Measurements from ENCODE around the gene DMWD. TPM values are rescaled to one million over a fixed set of nuclear protein-coding genes. Genes with fewer than 3 reads are reported as not detected.

Gene DMWD
- total RNA-seq, 1 experiment from 2014 or later, result 36.4 TPM

DNA sequence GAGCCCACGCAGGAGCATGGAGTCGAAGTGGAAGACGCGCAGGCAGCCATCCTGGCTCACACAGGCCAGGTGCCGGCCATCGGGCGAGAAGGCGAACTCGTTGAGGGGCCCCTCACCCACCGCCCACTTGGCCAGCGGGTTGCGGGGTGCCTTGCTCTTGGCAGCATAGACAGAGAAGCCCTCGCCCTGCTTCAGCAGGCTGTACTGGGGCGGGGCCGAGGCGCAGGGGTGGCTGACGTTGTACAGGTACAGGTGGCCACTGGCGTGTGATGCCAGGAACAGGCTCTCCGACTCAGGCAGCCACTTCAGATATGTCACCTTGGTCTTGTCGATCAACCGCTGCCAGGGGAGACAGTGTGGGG, 6.1 kb downstream of the DMWD start:
- no peak for DNase-seq (ENCODE audit: low read depth)

DNA sequence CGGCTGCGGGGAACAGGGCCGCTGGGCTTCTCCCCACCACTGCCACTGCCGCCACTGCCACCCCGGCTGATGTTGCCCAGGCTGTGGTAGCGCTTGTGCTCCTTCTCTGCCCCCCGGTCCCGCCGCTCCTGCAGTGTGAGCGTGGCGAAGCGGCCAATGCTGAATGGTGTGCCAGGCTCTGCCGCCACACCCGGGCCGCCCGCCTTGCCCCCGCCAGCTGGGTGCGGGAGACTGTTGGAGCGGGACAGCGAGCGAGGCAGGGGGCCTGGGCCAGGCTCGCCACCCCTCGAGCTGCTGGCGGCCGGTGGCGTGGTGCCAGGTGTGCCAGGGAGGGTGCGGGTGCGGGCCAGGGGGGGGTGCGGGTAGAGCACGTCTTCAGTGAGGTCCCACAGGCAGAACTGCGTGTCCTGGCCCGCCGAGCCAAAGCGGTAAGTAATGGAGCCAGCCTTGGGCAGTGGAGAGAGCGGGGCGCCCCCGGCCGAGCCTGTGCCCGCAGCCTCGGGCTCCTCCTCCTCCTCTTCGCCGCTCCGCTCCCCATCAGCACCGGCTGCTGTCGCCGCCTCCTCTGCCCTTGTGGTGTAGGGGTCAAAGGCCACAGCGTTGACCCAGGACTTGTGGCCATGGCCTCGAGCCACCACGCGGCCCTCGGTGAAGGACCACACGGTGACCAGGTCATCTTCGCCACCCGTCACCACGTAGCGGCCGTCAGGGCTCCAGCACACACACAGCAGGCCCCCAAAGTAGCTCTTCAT, 6.7 kb downstream of the DMWD start:
- no peak for DNase-seq (ENCODE audit: low read depth)

DNA sequence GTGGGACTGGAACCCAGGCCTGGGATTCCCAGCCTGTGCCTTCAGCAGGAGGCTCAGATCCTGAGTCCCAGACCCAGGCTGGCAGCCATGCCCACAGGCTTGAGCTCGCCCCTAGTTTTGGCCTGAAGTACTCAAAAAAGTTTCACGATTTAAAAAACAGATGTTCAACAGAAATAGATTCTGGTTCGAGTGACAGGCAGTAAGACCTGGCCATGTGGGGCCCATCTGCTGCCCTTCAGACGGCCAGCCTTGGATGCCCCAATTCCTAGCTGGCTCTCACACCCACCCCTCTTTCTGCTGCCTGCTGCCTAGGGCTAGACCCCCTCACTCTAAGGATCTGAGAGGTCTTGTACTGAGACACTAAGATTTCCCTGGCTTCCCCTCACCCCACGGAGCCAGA, 7.5 kb downstream of the DMWD start:
- DNase-seq (ENCODE audit: low read depth), result no peak

DNA sequence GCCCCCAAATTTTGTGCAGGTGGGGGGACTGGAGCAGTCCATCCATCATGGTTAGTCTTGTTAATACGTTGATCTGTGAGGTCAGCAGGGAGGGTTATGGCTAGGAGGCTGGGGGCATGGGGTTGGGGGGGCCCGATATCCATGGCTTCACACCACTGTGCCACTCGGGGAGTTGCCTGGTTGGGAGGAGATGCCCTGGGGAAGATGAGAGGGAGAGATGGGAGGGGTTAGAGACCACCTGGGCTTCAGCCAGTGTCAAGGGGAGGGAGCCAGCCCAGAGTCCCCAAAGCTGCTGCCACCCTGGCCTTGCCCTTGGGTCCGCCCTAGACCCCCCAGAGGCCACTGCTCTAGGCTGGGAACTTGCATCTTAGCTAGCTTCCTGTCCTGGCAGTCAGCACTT, 8.5 kb downstream of the DMWD start:
- no peak for DNase-seq (ENCODE audit: low read depth)

DNA sequence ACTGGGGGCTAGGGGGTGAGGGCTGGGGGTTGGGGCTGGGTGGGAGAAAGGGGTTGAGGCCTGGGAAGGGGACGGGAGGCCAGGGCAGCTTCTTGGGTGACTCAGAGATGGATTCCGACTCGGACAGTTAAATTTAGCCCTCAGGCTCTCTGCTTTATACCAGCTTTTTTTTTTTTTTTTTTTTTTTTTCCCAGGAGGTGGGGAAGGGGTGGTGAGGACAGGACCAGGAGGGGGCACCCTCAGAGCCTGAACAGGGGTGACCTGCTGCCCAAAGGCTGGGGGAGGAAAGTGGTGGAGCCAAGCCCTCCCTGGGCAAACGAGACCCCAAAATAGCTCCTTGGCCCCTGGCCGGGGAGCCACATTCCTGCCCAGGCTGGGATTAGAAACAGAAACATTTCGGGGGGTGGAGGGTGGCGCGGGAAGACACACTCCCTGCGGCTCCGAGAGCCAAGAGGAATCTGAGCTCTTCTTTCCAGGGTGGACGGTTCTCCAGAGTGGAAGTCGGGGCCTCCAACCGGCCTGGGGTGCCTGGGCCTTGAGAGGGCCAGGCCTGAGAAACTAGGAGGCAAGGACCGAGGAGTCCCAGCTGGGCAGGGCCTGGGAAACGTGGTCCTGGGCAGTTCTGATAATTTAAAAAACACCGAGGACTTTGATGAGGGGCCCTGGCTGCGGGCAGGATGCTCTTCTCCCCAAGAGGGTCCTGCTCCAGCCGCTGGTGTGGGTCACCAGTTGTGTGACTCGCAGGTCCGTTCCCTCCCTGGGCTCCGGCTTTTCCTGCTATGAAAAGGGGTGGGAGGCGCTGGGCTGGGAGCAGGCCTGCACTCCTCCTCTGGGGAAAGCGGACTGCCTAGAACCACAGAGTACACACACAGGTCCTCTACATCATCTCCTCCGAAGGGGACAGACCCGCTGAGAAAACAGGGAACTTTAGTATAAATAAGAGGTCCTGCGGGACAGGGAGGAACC, 9.5 kb downstream of the DMWD start:
- DNase-seq (ENCODE audit: low read depth), result peak; percentile 84

DNA sequence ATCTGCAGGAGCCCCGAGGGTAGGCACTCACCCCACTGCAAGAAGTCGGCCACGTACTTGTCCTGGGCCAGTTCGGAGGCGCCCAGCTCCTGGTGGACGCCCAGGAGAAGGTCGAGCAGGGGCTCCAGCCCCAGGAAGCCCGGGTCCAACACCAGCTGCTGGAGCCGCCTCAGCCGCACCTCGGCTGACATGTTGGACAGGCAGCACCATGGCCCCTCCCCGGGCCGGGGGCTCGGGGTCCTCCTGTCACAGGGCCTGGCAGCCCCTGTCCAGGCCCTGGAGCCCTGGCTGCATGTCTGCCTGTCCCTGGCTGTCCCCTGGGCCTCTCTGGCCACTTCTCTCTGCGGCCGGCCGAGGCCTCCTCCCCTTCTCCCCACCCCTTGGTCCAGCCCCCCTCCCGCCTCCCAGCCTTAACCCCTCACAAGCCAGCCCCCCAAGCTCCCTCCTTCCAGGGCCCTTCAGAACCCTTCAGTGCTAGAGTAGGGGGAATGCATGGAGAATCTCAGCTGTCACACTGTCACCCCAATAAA, 10.4 kb downstream of the DMWD start, which contains the start of gene DMPK:
Gene DMPK, minus strand, starts transcription at position 329 of the 530 bp plus-strand sequence. Its CDS starts 138 bp downstream, at position 191.
- DNase-seq (ENCODE audit: low read depth), result no peak

DNA sequence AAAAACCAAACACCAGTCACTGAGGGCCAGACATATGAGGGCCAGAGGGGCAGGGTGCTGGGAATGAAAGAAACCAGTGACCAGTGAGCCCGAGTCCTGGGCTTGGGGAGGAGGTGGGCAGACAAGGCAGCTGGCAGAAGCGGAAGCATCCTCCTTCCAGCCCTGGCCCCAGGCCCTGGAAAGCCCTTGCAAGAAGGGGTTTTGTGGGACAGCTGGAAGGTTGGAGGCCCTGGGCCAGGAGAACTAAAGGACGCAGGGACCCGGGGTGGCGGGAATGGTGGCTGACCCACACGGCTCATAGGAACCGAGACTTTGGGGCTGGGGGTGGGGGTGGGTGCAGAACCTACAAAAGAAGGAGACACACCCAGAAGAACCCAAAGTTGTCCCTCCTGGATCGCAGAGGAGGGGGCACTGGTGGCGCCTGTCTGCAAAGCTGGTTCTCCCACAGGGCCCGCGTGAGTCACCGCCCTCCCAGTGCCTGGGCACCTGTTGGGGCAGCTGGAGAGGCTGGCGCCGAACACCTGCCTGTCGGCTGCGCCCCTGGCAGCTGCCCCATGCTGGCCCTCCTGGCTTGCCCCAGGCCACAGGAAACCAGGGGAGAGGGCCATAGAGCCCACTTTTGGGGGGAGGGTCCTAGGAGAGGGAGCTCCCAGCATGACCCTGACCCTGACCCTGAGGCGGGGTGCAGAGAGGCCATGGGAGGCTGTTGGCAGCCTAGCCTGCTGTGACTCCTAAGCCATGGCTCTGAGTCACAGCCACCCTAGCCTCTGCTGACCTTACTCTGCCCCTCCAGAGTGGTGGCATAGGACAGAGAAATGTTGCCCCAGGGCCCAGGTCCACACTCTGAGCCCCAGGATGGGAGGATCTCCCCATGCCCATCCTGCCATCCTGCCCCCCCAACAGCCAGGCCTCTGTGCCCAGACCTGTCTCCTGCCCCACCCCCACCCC, 11.2 kb downstream of the DMWD start:
- peak; percentile 89 for DNase-seq (ENCODE audit: low read depth)

DNA sequence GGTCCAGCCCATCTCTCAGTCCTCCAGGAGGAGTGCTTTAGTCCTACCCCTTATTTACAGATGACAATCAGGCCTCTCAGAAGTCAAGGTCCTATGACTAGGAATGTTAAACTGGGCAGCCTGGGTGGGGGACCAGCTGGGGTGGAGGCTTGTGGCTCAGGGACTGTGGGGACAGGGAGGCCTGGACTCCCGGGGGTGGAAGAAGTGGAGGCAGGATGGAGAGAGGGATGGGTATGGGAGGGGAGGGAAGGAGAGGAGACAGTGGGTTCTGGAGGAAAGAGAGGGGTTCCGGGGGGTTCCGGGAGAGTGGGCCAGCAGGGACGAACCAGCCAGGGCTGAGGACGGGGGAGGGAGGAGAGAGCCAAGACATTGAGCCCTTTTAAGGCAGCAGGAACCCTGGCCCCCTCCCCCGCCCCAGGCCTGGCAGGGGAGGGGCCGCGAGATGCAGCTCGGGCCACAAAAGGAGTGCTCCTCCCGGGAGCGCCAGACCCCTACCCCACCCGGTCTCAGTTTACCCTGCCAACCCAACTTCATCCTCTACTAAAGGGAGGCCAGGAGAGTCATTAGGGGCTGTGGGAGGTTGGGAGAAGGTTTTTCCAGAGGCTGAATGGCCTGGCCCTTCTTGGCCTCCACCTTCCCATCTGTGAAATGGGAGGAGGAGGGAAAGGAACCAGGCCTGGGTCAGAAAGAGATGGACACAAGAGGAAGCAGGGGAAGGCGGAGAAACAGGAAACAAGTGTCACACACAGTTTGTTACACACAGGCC, 12.0 kb downstream of the DMWD start:
- DNase-seq (ENCODE audit: low read depth), result no peak

DNA sequence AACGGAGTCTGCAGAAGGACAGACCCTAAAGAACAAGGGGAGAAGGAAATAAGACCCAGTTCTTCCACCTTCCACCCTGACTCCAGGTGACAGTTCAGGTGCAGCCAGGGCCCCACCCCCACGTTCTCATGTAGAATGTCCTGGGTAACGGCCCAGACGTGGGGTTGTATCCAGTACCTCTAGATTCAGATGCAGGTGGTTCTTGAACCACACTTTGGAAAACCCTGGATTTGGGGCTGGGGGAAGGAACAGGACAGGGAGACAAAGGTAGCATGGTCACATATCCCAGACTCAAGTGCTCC, 12.5 kb downstream of the DMWD start:
- DNase-seq (ENCODE audit: low read depth), result no peak

DNA sequence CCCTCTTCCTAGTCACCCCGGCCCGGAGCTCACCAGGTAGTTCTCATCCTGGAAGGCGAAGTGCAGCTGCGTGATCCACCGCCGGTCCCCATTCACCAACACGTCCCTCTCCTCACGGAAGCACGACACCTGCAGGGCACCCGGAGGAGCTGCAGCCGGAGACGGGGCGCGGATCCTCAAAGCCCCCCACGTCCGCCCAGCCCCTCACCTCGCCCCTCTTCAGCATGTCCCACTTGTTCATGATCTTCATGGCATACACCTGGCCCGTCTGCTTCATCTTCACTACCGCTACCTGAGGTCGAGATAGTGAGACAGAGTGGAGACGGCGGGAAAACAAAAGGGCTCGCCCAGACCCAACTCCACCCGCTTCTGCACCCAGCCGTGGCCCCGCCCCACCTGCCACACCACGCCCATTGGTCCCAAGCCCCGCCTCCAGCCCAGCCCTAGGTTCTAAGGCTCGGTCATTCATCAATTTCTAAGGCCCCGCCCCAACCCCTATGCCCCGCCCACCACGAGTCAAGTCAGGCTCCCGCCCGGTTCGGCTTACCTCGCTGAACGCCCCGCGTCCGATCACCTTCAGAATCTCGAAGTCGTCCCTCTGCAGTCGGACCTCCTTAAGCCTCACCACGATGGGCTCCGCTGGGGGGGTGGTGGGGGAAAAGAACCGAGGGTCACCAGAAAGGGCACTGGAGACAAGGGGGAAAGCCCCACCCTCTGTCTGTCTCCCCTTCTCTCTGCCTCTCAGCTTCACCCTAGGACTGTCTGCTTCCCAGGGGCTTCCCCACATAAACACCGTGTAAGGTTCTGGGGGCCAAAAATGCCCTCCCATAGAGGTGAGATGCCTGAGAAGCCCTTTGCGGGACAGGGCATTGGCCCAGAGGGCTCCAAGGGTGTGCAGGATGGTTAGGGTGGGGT, 13.2 kb downstream of the DMWD start:
- no peak for DNase-seq (ENCODE audit: low read depth)

DNA sequence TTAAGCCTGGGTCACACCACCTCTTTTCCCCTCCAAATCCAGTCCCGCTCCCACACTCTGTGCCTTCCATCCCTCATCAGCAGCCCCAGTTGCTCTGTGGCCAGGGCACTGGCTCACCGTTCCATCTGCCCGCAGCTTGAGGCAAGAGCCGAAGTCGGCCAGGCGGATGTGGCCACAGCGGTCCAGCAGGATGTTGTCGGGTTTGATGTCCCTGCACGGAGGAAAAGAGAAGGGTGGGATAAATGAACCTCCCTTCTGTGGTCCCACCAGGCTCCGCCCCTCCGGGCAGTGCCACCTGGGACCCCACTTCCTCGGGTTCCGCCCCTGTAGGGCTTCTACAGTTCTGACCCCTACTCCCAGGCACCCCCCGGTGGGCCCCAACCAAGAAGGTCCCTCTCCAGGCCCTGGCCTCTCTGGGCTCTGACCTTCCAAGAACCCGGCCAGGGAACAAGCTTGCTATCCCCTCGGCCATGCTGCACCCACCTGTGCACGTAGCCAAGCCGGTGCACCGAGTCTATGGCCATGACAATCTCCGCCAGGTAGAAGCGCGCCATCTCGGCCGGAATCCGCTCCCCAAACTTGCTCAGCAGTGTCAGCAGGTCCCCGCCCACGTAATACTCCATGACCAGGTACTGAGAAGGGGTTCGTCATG, 14.5 kb downstream of the DMWD start:
- no peak for DNase-seq (ENCODE audit: low read depth)

DNA sequence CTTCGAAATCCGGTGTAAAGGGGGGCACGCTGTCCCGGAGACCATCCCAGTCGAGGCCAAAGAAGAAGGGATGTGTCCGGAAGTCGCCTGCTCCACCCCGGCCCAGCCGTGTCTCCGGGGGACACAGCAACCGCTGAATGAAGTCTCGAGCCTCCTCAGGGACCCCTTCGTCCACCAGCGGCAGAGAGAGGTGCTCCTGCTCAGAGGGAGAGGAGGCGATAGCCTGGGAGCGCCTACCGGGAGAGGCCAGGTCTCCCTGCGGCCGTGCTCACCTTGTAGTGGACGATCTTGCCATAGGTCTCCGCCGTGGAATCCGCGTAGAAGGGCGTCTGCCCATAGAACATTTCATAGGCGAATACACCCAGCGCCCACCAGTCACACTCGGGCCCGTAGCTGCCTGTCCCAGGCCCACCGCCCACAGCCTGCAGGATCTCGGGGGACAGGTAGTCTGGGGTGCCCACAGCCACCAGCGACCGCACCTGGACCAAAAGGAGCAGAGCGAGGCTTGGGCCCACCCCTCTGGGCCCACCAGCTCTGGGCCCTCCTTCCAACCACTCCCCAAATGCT, 15.2 kb downstream of the DMWD start:
- no peak for DNase-seq (ENCODE audit: low read depth)

DNA sequence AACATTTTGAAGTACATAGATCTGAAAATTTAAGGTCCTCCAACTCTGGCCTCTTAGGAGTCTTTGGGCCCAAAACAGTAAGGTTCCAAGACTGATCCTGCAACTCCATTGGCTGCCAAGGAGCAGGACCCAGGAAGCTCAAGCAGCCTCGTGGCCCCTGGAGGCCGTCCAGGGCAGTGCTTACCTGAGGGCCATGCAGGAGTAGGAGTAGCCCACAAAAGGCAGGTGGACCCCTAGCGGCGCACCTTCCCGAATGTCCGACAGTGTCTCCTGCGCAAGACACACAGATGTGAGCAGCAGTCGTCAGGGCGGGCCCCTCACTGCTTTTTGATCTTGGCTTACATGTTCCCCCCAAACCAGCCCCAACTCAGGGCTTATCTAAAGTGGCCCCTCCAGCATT, 17.9 kb downstream of the DMWD start:
- no peak for DNase-seq (ENCODE audit: low read depth)

DNA sequence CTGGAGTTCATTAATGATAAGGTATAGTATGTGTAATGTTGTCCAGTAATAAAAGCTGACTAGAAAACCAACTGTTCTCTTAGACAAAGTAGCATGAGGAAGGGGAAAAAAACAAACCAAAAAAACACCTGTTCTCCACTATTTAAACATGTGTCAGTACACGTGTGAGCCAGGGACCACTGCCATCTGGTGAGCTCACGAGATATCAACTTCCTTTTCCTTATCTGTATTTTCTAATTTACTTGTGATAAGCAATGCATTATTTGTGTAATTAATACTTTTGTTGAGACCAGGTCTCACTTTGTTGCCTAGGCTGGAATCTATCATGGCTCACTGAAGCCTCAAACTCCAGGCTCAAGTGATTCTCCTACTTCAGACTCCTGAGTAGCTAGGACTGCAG, 19.3 kb downstream of the DMWD start:
- DNase-seq (ENCODE audit: low read depth), result peak; percentile 36

DNA sequence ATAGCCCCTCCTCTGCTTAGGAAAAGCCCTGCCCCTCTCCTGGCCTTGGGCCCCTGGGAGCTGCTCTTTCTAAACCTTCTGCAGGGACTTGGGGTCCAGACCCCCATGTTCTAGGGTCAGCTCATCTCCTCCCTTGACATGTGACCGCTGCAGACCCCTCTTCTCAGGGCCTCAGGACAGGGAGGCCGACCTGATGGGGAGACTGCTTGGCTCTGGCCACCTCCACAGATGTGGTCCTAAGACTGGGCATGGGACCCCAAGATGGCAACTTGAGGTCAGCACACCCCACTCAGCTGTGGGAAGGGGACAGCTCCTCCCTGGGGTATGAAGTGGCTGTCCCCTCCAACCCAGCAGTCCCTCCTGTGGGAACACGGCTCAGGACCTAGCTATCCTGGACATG, 19.7 kb downstream of the DMWD start:
- DNase-seq (ENCODE audit: low read depth), result no peak

DNA sequence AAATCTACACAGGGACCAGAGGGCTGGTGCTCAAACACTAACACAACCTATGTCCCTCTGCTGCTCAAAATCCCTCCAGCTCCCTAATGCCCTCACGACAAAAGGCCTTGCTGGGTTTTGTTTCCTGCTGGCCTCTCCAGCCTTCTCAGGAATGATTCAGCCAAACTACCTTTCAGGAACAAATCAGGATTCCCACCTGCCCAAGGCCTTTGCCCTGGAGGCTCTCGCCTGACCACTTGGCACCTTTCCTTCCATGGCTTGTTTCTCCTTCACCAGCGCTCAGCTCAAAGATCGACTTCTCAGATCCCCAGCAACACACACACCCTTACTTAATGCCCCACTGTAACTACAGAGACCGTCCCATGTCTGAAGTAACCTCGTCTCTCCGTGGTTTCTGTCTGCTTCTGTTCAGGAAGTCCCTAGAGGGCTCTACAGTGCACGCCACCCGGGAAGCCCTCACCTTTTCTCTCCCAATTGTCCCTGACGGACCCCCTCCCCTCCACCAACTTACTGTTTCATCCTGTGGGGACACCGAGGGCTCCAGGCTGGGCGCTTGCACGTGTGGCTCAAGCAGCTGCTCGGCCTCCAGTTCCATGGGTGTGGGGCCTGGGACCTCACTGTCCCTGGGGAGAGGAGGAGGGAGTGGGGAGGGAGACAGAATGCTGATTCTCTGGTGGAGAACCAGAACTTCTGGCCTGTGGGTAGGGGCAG, 20.4 kb downstream of the DMWD start:
- DNase-seq (ENCODE audit: low read depth), result no peak

DNA sequence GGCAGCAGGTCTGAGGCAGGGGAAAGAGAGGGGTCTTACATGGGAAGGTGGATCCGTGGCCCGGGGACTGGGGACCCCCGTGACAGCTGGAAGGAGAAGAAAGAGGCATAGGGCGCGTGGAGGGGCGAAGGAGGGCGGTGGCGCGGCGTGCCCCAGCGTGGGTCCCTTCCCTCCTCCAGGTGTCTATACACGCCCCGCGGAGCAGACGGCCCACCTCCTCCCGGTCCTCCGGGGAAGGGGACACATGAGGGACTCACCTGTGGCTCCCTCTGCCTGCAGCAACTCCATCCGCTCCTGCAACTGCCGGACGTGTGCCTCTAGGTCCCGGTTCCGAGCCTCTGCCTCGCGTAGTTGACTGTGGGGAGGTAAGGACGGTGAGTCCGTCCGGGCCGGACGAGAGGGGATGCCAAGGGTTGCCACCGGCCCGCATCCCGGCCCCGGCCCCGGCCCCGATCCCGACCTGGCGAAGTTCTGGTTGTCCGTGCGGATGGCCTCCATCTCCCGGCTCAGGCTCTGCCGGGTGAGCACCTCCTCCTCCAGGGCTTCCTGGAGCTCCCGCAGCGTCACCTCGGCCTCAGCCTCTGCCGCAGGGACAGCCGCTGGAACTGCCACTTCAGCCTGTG, 21.2 kb downstream of the DMWD start:
- DNase-seq (ENCODE audit: low read depth), result no peak
